ENCODE data around the gene THSD7B.

THSD7B gene

DNA sequence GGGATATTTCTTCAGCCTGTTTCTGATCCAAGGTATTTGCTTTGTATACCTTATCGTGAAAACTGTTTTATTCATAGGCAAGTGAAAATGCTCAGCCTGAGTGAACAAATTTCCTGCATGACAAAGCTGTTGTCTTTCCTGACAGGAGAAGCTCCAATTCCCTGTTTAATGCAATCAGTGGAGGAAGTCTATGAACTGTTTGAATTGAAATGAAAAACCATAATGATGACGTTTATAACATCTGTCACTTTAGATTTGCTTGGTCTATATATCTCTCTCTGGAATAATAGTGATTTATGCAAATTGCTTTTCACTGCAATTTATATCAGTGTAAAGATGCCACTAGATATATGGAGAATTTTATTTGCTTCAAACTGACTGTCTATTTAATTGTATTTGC lies 959.6 kb downstream of the THSD7B start:
- no peak for DNase-seq
